B cell (primary cell): ENCODE data around the gene TBC1D32.
"Not testable (repeated sequence)": the region's sequence is repeated elsewhere in the genome, so short reads cannot be mapped to it uniquely, and the experiment has no call there.

Source experiments
- EZH2 ChIP-seq: IDR thresholded peaks from 2 replicates; pipeline ENCODE4 v1.6.1; 2012; ENCODE audit warnings: borderline replicate concordance, low read depth, mild to moderate bottlenecking, moderate library complexity, low read length; ENCODE audit not compliant: insufficient read depth, poor library complexity, severe bottlenecking
- TF ChIP-seq, protein P1 (sequence below): fragments of 200-600 bp; IDR thresholded peaks from one replicate; pipeline ENCODE4 v1.8.0; 2022; ENCODE audit warnings: antibody characterized with exemption, mild to moderate bottlenecking

- TF ChIP-seq, protein P1, sequence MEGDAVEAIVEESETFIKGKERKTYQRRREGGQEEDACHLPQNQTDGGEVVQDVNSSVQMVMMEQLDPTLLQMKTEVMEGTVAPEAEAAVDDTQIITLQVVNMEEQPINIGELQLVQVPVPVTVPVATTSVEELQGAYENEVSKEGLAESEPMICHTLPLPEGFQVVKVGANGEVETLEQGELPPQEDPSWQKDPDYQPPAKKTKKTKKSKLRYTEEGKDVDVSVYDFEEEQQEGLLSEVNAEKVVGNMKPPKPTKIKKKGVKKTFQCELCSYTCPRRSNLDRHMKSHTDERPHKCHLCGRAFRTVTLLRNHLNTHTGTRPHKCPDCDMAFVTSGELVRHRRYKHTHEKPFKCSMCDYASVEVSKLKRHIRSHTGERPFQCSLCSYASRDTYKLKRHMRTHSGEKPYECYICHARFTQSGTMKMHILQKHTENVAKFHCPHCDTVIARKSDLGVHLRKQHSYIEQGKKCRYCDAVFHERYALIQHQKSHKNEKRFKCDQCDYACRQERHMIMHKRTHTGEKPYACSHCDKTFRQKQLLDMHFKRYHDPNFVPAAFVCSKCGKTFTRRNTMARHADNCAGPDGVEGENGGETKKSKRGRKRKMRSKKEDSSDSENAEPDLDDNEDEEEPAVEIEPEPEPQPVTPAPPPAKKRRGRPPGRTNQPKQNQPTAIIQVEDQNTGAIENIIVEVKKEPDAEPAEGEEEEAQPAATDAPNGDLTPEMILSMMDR = not testable (repeated sequence)
- not testable (repeated sequence) for TF ChIP-seq EZH2
Measured at GRCh38 chr6:121213341-121213740, 120.9 kb downstream of the TBC1D32 start.
